GM21515 (cell line): Measurements from ENCODE around the gene BANF2.

Source experiments
- ATAC-seq: cut with Tn5 transposase; IDR thresholded peaks from one replicate; pipeline ENCODE4 v1.9.1; 2021; ENCODE audit not compliant: unreplicated experiment

BANF2 gene

DNA sequence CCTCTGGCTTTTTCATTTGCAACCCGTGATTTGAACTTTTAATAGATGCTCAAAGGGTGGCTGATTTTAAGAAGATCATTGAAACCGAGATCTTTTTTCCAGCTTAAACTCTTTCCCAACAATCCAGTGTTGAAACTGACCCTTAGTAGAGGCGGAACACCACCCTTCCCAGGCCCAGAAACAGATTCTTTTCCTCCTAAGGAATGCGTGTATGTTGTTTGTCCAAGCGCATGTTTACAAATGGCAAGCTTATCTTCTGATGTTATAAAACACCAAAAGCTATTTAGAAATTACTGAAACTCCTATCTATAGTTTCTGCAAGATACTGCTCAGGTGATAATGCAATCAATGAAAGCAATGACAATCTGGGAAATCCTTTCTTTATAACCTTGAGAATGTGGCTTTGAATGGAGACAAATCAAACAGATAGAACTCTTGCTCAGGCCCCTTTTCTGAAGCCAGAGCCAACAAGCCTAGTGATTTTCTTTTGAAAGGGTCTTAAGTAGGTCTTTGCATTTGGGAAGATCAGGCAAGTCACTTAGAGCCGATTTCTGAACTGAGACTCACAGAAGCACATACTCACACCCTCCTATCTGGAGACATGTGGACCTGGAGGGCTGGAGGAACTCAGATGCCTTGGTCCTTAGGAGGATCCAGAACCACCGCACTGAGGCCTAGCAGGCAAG is 9.1 kb downstream of the BANF2 start:
- ATAC-seq = no peak

DNA sequence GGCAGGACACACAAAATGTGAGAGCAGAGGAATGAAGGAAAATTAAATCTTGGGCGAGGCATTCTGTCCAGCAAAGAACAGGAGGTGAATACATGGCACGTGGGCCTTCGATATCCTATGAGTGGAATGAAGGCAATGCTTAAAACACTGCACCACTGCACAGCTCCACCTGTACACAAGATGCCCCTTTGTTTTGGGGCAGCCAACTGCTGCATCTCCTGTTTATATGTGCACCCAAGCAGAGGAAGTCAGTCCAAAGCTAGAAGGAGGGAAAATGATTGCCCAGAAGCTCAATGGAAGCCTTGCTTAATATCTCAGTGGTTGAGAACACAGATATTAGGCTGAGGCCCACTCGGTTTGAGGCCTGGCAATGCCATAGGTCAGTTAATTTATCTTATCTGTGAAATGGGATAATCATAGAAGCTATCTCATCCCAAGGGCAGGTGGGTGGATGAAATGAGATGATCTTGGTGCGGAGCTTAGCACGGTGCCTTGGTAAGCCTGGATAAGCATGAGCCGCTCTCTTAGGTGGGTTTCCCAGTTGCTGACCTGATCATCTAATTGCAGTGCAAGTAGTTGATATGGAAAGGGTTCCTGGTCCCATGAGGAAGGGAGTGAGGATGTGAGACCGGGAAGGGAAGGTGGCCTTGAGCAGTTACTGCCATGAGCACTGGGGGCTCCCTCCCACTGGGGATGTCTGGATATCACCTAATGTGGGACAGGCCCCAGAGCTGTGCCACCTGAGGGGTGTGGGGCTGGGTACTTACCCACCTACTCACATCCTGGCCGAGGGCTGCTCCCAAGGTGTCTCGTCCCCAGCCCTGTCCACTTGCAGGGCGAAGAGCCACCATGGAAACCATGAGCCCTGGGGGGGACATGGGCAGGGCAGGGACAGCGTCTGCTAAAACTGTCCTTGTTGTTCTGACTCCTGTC is 9.9 kb downstream of the BANF2 start:
- ATAC-seq = no peak

DNA sequence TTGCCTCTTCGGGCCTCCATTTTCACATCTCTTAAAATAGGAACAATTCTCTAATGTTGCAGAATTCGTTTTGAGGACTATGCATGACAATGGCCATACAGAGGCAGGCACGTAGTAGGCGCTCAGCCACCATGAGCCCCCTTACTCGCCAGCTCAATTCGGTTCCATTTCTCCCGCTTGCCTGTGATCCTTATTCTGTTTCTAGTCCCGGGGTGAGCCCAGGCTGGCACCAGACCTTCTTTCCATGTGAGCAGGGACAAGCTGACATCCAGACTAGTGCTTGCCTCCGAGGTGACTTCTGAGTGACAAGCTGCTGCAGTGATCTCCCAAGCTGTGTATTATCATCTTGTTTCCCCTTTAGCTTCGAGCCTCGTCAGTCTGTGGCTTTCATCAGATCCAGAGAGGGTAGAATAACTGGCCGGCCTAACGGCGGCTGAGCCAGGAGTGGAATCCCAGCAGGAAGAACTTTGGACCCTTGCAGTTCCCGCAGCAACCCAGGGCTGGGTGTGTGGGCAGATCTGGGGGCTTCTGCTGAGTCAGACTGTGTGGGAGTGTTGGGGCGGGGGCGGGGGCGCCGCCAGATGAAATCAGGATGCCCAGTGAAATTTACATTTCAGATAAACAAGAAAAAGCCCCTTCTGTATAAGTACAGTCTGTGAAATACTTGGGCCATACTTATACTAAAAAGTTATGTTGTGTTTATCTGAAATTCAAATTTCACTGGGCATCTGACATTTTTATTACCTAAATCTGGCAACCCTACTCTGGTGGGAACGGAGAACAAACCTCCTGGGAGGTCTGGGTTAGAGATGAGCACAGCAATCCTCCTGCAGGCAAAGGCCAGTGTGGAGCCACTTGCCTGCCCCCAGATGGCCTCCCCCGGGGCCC is 10.9 kb downstream of the BANF2 start:
- ATAC-seq = no peak

DNA sequence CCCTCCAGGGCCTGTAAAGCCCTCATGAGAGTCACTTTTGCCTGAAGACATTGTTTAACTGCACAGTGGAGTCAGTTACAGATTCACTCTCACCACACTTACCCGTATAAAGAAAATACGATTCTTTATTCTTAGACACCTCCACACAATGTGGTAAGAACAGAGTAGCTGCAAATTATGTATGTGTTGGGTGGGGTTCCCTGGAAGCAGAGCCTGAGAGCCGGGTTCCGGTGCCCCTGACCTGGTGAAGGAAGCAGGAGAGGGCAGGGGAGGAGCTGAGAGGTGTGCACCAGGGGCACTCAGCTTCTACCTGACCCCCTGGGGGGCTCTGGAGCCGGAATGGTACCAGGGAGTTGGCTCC is 11.5 kb downstream of the BANF2 start:
- ATAC-seq = no peak

DNA sequence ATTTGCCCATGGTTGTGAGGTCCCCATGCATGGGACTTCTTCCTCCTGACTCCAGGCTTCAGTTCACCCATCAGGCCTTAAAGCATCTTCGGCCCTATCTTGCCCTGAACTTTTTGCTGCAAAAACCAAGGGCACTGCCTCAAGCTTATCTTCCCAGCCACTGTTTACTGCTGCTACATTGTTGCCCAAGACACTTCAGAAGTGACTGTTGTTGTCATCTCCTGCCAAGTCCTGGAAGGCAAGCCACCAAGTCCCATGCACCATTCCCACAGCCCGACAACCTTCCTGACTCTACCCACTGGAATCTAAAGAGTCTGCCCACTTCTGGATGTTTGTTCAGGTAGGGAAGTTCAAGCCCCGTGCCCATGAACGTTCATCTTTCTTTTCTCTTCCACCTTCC is 12.4 kb downstream of the BANF2 start:
- no peak for ATAC-seq

DNA sequence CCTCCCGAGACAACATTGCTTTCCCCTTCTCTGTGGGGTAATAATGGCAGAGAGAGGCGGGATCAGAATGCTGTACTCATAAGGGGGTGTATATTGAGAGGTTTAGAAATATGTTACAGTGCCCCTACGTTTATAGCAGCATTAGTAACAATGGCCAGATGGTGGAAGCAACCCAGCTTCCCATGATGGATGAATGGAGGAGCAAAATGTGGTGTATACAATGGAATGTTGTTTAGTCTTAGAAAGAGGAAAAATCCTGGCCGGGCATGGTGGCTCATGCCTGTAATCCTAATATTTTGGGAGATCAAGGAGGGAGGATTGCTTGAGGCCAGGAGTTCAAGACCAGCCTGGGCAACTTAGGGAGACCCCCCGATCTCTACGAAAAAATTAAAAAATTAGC is 12.9 kb downstream of the BANF2 start:
- ATAC-seq = no peak

DNA sequence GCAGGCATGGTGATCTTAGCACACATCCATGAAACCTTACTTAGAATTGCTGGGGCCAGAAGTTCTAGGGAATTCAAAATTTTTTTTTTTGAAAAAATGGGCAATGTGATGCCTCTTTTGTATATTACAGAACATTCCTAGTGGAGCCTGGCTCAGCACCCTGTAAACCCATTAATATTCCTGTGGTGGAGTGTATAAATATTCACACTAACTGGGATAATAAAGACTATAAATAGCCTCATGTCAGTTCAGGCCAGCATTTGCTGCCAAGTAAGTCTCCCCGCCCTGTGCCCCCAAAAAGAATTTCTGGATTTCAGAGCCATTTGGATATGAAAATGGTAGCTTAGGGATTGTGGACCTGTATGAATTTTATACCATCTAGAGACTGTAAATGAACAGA is 14.8 kb downstream of the BANF2 start:
- ATAC-seq = no peak

DNA sequence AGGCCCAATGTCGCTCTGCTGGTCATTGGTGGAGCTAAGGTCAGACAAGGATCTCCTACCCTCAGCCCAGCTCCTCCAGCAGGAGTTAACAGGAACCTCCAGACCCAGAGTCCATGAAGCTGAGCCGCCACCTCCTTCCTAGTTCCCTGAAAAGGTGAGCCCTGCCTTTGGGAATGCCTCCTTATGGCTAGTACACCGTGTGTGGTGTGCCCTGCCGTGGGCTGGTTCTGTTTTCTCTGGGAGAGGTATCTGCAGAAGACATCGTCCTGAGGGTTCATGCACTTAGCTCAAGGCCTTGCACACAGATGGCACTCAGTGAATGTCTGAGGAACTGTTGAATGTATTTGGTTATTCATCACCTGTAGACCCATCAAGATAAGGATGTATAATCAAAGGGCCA is 15.3 kb downstream of the BANF2 start:
- ATAC-seq = no peak

DNA sequence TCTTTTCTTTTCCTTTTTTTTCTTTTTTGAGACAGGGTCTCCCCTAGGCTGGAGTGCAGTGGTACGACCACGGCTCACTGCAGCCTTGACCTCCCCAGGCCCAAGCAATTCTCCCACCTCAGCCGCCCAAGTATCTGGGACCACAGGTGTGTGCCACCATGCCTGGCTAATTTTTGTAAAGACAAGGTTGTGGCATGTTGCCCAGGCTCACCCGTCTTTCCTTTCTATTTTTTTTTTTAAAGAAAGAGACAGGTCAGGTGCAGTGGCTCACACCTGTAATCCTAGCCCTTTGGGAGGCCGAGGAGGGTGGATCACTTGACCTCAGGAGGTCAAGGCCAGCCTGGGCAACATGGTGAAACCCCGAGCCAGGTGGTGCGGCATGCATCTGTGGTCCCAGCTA is 16.6 kb downstream of the BANF2 start:
- no peak for ATAC-seq

DNA sequence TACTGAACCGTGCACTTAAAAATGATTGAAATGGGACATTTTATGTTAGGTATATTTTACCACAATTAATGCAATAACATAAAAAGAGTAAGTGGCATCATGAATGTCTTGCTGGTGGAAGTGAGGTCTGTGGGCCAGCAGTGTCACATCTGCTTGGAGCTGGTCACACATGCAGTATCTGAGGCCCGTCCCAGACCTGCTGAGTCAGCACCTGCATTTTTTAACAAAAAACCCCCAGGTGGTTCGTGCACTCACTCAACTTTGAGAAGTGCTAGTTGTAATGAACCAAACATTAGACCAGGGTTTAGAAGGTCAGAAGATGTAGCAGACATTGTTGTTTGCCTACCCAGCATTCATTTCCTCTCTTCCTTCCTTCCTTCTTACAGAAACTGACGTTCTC is 21.0 kb downstream of the BANF2 start:
- ATAC-seq = no peak

DNA sequence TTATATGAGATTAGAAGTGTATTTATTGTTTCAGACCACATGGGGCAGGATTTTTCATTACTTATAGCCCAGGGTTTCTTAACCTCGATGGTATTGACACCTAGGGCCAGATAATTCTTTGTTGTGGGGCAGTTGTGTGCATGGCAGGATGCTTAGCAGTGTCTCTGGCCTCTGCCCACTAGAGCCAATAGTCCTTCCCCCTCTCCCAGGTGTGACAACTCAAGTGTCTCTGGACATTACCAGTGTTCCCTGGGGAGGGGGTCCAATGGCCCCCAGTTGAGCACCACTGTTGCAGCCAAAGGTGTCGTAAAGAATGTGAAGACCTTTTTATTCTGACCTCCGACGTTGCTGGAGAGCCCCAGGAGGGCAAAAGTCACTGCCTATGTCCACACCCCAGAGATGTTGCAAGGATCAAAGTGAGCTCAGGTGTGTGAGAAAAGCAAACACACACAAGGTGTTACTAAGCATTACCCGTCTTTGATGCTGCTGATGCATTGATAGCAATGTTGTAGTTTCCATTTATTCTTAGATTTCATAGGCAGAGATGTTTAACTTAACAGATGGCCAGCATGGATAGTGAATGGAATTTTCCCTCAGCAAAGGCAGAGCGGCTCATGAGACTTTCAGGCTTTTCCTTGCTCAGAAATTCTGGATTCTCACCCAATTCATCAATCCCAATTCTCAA is 22.2 kb downstream of the BANF2 start:
- no peak for ATAC-seq

DNA sequence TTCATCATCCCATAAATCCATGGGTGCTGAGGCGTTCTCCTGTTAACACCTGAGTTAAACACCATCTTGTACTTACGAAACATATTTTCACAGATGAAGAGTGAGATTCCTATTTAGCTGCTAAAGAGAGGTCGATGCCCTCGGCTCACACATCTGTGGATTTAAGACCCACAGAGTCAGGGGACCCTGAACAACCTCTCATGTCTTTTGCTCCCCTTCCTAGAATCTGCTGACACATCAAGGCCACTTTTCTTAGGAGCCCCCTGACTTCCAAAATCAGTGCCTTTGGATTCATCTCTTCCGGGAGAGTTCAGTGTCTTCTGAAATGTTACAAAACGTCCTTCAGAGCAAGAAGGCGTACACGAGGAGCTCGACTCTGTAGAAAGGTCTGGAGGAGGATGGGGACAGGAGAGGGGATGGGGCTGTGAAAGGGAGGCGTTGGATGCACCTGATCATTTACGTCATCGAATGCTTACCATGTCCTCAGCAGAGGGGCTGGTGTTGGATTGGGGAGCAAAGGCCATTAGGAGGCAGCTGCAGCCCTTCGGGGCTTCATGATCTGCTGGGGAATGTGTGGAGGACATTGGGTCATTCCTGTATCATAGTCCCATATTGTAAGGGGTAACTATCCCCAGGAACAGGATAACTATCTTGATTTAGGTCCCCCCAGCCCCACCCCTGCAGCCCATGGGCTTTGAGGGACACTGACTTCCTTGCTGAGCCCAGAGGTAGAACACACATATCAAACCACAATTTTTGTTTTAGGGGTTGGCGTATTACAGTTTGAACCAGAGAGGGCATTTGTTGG is 22.9 kb downstream of the BANF2 start:
- no peak for ATAC-seq

DNA sequence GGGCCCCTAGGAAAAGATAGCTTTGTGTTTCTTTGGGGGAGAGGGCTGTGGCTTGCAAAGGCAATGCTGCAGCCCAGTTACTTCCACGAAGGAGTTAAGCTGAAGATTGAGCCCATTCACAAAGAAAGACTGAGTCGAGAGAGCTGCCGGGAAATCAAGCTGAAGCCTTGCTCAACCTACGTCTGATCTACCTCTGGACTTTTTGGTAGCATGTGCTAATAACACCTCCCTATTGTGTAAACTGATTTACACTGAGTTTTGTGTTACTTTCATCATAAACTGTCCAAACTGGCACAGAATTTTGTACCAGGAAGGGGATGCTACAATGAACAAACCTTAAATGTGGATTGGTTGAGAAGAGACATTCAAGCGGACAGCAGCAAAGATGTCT is 23.5 kb downstream of the BANF2 start:
- no peak for ATAC-seq

DNA sequence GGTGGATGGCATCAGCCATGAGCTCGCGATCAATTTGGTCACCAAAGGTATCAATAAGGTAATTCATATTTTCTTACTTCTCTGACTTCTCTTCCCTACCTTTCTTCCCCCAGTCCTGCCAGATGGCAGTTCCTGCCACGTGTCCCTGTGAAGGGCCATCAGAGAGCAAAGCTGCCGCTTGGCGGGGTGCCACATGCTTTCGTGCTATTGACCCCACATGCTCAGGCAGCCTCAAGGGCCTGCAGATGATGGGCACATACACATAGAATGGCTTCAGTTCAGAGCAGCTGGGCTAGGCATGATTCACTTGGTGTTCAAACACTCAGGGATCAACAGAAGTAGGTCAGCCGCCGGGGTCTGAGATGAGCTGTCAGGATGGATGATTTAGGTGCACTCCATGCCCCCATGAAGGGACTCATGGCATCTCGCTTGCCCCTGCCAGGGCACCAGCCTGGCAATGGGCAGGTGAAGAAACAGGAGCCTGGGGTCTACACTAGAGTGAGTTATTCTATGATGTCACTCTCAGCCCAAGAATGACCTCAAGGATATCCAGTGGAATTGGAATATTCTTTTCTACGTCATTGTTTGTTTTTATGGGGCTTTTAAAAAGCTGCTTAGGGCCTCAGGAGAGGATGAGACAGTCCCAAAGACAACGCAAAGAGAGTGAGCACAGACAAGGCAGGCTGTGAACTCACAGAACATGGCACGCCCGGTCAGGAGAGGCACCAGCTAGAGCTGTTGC is 25.5 kb downstream of the BANF2 start:
- no peak for ATAC-seq

DNA sequence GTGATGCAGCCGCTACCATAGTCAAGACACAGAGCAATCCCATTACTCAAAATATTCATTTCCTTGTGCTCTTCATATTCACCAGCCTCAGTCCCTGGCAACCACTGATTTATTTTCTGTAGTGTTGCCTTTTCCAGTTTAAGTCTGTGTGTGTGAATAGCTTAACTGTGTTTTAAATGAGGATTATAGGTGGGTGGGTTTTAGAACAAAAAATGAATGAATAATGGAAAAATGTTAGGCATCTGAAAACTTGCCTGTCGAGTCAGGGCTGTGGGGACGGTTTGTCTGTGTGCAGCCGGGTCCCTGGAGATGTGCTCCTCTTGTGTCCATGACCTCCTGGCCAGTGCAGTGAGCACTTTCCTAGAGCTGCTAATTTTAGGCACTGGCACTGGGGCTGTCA is 27.1 kb downstream of the BANF2 start:
- ATAC-seq = no peak

DNA sequence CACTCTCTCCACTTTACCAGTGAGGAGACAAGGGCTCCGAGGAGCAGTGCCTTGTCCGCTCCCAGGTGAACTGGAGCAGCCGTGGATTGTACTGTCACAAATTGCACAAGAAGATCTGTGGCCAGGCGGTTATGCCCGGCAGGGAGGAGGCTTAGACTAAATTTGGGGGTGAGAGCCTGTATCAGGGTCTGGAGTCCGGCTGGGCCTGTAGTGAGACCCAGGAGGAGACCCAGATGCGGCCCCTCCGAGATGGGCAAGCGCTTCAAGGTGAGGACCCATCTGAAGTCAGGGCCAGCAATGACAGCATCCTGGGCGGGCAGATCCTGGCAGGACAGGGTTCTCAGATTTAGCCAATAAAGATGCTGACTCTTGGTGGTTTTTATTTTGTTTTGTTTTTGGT is 27.6 kb downstream of the BANF2 start:
- no peak for ATAC-seq

DNA sequence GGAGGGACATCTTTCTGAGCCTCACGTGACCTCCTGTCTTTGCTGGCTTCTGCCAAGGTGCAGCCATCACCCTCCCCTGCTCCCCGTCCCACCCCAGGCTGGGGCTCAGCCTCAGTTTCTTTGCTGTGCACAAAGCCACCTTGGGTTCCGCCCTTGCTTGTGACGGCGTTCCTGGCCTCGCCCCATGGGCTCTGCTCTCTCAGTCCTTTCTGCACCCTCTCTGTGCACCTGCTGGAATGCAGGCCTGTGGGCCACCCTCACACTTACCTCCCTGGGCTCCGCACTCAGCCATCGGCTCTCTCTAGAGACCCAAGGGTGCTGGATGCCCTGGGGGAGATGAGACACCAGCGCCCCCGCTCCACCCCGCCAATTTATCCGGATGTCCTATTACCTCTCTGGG is 28.3 kb downstream of the BANF2 start:
- ATAC-seq = no peak

DNA sequence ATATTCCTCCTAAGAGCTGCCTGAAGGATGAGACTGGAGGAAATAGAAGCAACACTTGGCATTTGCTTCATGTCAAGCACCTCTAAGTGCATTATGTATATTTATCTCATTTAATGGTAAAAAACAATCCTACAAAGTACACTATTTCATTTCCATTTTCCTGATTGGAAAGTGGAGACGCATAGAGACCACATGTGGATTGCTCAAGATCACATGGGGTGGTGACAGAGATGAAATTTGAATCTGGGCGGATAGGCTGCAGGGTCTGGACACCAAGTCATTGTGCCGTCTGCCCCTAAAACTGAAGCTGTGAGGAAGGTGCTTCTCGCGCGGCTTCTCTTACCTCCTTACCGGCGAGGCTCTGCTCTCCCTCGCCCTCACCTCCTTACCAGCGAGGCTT is 30.3 kb downstream of the BANF2 start:
- no peak for ATAC-seq

DNA sequence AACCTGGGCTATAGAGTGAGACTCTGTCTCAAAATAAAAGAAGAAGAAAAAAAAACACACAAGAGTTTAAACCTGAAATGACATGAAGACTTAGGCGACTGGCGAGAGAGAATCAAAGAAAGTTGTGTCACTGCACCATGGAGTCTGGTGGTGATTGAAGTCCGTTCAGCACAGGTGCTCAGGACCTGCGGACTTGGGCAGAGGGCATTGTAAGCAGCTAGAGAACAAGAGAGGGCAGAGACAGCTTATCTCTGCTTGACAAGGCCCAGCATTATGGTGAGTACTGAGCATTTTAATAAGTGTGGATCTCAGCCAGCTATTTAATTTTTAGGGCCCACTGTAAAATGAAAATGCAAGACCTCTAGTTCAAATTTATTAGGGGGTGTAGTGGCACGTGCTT is 31.5 kb downstream of the BANF2 start:
- no peak for ATAC-seq
